Body of pancreas (tissue), 4 donors: ENCODE results near the gene CAMSAP1. TPM values are rescaled to one million over a fixed set of nuclear protein-coding genes. Genes with fewer than 3 reads are reported as not detected.
"Not testable (repeated sequence)": the region's sequence is repeated elsewhere in the genome, so short reads cannot be mapped to it uniquely, and the experiment has no call there.

Experiments
- ATAC-seq: fragments of 150-250 bp; one replicate; pipeline ENCODE4 v1.9.1; 2016
- DNase-seq, 4 donors: peaks; one replicate each; pipeline ENCODE4 v3.0.0-alpha.2; 2019
- H3K27ac ChIP-seq, 4 donors: fragments of 200-600 bp; sonication (generic); 1 replicate in 3 of 4; 2 replicates in 1 of 4; pipeline versions ENCODE4 v1.5.1 to v1.6.1; 2016 to 2019; ENCODE audit warnings: mild to moderate bottlenecking in 1 of 4, mixed read lengths in 1 of 4, moderate library complexity in 1 of 4
- H3K27me3 ChIP-seq, 2 donors: fragments of 200-600 bp; sonication (generic); one replicate each; pipeline ENCODE4 v1.6.0; 2016; ENCODE audit warnings: mild to moderate bottlenecking in 1 of 2
- H3K36me3 ChIP-seq, 2 donors: fragments of 200-600 bp; sonication (generic); replicated peaks in 1 of 2; 2 replicates each; pipeline ENCODE4 v1.5.1; 2016; ENCODE audit warnings: low read depth in 2 of 2; ENCODE audit not compliant: insufficient read depth in 1 of 2
- H3K4me1 ChIP-seq: fragments of 200-600 bp; sonication (generic); one replicate; pipeline ENCODE4 v1.6.0; 2016
- H3K4me3 ChIP-seq, 2 donors: fragments of 200-600 bp; sonication (generic); 1 replicate in 1 of 2; 2 replicates in 1 of 2; pipeline ENCODE4 v1.5.1; 2016 to 2019
- H3K9me3 ChIP-seq, 3 donors: fragments of 200-600 bp; sonication (generic); 1 replicate in 2 of 3; 2 replicates in 1 of 3; pipeline ENCODE4 v1.5.1; 2016
- POLR2A ChIP-seq, 3 donors: fragments of 450-650 bp; IDR thresholded peaks; one replicate each; pipeline ENCODE4 v1.6.1; 2016; ENCODE audit warnings: antibody characterized with exemption in 3 of 3, mild to moderate bottlenecking in 2 of 3
- WGBS, 2 donors: methylation state at CpG; one replicate each; pipeline ENCODE4 v1.1.5; 2017; 5-methylcytosine and 5-hydroxymethylcytosine counted together
- intact Hi-C: fragments of 100-400 bp; cut with DNase I; formaldehyde crosslinking; loops from one replicate; pipeline ENCODE4 v1.15.1; 2023
- total RNA-seq, 2 donors: library from RNA; depleted of rRNA; stranded (reverse); fragments of >200 nt; gene quantifications; one replicate each; pipeline ENCODE4 v1.1.0, GENCODE V29; 2016
- TF ChIP-seq, protein P1 (sequence below), 7 experiments: fragments of 450-650 bp in 4 of 7; fragments of 200-600 bp in 3 of 7; sonication (generic) in 3 of 7; IDR thresholded peaks; one replicate each; pipeline ENCODE4 v1.5.1; 2016 to 2019; ENCODE audit warnings: antibody characterized with exemption in 7 of 7

Gene CAMSAP1
- total RNA-seq, 2 donors from 2014 or later, result 14.8 to 30.3 TPM

DNA sequence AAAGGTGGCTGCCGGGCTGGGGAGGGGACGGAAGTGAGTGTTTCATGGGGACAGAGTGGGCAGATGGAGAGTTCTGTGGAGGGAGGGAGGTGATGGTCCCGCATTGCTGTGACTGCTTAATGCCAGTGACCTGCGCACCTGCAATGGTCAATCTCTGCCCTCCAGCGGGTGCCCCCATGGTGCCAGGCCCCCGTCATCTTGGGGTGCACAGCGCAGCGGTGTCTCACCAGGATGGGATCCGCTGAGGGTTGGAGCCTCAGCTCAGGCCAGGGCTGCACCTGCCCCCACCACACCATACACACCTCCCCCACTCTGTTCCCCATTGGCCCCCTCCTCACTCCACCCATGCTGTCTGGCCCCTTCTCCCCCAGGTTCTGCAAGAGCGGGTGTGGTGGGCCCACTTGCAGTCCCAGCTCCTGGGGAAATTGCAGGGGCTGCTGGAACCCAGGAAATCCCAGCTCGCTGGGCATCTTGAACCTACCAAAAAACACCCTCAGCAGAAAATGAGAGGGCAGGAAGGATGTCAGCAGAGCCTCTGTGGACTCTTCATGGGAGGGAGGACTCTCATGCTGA lies 12.1 kb upstream of the CAMSAP1 start:
- Histone ChIP-seq H3K4me1 (no peaks in the 10 kb centered on the region), H3K27ac (no peak overlapping the region), H3K27me3 (no peaks in the 10 kb centered on the region), H3K9me3 (peaks cover 0 to 25% (median 0%) of the 10 kb centered on the region in 3 donors), H3K36me3 (no peaks in the 10 kb centered on the region), H3K4me3 (no peak overlapping the region)
- TF ChIP-seq POLR2A (IDR thresholded peaks at IDR 0.05), result no peak
- TF ChIP-seq, protein P1, sequence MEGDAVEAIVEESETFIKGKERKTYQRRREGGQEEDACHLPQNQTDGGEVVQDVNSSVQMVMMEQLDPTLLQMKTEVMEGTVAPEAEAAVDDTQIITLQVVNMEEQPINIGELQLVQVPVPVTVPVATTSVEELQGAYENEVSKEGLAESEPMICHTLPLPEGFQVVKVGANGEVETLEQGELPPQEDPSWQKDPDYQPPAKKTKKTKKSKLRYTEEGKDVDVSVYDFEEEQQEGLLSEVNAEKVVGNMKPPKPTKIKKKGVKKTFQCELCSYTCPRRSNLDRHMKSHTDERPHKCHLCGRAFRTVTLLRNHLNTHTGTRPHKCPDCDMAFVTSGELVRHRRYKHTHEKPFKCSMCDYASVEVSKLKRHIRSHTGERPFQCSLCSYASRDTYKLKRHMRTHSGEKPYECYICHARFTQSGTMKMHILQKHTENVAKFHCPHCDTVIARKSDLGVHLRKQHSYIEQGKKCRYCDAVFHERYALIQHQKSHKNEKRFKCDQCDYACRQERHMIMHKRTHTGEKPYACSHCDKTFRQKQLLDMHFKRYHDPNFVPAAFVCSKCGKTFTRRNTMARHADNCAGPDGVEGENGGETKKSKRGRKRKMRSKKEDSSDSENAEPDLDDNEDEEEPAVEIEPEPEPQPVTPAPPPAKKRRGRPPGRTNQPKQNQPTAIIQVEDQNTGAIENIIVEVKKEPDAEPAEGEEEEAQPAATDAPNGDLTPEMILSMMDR (IDR thresholded peaks at IDR 0.05), result no peak
- 96 to 98% methylated on average over 11 of the region's 11 CpGs for WGBS, 2 donors
- no peak for ATAC-seq
- no peak for DNase-seq
- intact Hi-C loops, result no loop called here

DNA sequence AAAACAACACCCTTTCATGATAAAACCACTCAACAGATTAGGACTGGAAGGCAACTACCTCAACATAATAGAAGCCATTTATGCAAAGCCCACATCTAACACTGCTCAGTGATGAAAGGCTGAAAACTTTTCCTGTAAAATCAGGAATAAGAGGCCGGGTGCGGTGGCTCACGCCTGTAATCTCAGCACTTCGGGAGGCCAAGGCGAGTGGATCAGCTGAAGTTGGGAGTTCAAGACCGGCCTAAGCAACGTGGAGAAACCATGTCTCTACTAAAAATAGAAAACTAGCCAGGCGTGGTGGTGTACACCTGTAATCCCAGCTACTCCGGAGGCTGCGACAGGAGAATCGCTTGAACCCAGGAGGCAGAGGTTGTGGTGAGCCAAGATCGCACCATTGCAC lies 8.9 kb upstream of the CAMSAP1 start:
- H3K4me3 ChIP-seq, H3K27ac ChIP-seq, H3K27me3 ChIP-seq, H3K36me3 ChIP-seq, intact Hi-C loops, ATAC-seq, DNase-seq, H3K4me1 ChIP-seq: not testable (repeated sequence)
- H3K9me3 ChIP-seq, result peaks cover 0 to 26% (median 0%) of the 10 kb centered on the region in 3 donors
- 87 to 92% methylated on average over 11 to 12 of the region's 12 CpGs for WGBS, 2 donors

DNA sequence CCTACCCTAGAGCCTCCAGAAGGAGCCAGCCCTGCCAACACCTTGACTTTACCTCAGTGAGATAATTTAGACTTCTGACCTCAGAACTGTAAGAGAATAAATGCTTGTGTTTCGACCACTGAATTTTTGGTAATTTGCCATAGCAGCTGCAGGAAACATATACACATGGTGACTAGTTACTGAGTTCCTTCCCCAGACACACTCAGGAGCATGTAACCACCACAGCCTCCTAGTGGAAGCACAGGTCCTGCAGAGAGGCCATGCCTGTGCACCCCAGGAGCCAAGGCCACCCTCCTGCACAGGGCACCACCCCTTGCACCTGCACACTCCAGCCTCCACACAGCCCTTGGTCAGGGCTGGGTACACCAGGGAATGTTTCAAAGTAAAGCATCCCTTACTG lies 7.6 kb upstream of the CAMSAP1 start:
- intact Hi-C loops, result no loop called here

DNA sequence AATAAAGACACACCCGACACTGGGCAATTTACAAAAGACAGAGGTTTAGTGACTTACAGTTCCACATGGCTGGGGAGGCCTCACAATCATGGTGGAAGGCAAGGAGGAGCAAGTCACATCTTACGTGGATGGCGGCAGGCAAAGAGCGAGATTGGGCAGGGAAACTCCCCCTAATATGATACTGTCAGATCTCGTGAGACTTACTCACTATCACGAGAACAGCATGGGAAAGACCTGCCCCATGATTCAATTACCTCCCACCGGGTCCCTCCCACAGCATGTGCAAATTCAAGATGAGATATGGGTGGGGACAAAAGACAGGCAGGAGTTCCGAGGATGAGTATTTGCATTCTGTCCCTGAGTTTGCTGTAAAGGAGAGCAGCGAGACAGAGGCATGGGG lies 3.9 kb upstream of the CAMSAP1 start:
- Histone ChIP-seq H3K4me1 (peaks cover 20% of the 10 kb centered on the region), H3K9me3 (peaks cover 0 to 13% (median 0%) of the 10 kb centered on the region in 3 donors)
- ATAC-seq, intact Hi-C loops, H3K27me3 ChIP-seq, H3K4me3 ChIP-seq, H3K36me3 ChIP-seq, H3K27ac ChIP-seq, DNase-seq: not testable (repeated sequence)
- 97 to 99% methylated on average over 9 of the region's 9 CpGs for WGBS, 2 donors

More for the DNA sequence above, 7.6 kb upstream of the CAMSAP1 start:
- WGBS, 2 donors, result 92 to 100% methylated on average over 1 of the region's 1 CpG
- H3K36me3 ChIP-seq, result no peaks in the 10 kb centered on the region
- no peaks in the 10 kb centered on the region for H3K4me1 ChIP-seq
- peaks cover 0 to 26% (median 0%) of the 10 kb centered on the region in 3 donors for H3K9me3 ChIP-seq
- DNase-seq (no peak), ATAC-seq (no peak)
- no peaks in the 10 kb centered on the region for H3K27me3 ChIP-seq
- no peak overlapping the region for H3K27ac ChIP-seq
- no peak overlapping the region for H3K4me3 ChIP-seq
- TF ChIP-seq POLR2A (IDR thresholded peaks at IDR 0.05), result no peak
- TF ChIP-seq, protein P1 (IDR thresholded peaks at IDR 0.05), result no peak

DNA sequence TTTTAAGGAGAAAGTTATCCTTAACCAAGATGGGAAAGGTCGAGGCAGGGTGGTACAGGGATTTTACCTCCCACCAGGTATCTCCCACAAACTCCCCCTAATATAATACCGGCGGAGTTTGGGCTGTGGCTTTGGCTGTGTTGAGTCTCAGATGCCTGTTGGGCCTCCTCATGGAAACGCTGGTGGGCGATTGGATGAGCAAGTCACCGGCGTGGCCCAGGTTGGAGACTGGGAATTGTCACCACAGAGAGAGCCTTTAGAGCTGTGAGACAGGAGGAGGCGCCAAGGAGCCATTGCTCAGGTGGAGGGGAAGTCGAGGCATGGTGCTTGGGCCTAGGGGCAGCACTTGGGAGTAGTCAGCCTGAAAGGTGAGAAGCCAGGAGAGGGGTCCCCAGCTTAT lies 3.4 kb upstream of the CAMSAP1 start:
- 96 to 98% methylated on average over 9 of the region's 9 CpGs for WGBS, 2 donors
- ATAC-seq (no peak), DNase-seq (no peak)
- H3K27ac ChIP-seq, result no peak overlapping the region
- intact Hi-C loops, result no loop called here
- H3K9me3 ChIP-seq, result peaks cover 0 to 13% (median 0%) of the 10 kb centered on the region in 3 donors
- no peaks in the 10 kb centered on the region for H3K27me3 ChIP-seq
- no peaks in the 10 kb centered on the region for H3K36me3 ChIP-seq
- no peak for TF ChIP-seq POLR2A (IDR thresholded peaks at IDR 0.05)
- TF ChIP-seq, protein P1 (IDR thresholded peaks at IDR 0.05), result no peak
- peaks cover 25% of the 10 kb centered on the region for H3K4me1 ChIP-seq
- H3K4me3 ChIP-seq, result no peak overlapping the region

DNA sequence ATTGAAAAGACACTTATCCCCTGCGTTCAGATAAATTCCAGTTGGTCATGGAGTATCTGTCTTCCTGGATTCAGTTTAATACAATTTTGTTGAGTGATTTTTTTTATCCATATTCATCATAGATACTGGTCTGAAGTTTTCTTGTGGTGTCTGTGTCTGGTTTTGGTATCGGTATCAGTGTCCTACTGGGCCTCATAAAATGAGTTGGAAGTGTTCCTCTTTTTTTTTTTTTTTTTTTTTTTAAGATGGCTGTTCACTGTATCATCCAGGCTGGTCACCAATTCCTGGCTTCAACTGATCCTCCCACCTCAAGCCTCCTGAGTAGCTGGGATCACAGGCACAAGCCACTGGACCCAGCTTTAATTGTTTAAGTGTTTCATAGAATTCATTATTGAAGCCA lies 2.9 kb upstream of the CAMSAP1 start:
- Histone ChIP-seq H3K27ac (no peak overlapping the region), H3K9me3 (peaks cover 0 to 9% (median 0%) of the 10 kb centered on the region in 3 donors), H3K4me1 (peaks cover 30% of the 10 kb centered on the region), H3K4me3 (no peak overlapping the region), H3K27me3 (no peaks in the 10 kb centered on the region), H3K36me3 (no peaks in the 10 kb centered on the region)
- ATAC-seq (no peak), DNase-seq (no peak)
- intact Hi-C loops, result no loop called here
- WGBS, 2 donors, result 91 to 95% methylated on average over 2 of the region's 2 CpGs
- no peak for TF ChIP-seq POLR2A (IDR thresholded peaks at IDR 0.05)
- TF ChIP-seq, protein P1 (IDR thresholded peaks at IDR 0.05), result no peak
